Effector memory CD8-positive, alpha-beta T cell (primary cell): Measurements from ENCODE around the gene PKD1.

ENCODE experiments used
- ATAC-seq: fragments of 150-1000 bp; cut with Tn5 transposase; replicated peaks from 2 replicates; pipeline ENCODE4 v1.10.0; 2021; ENCODE audit warnings: mild to moderate bottlenecking, moderate library complexity
- DNase-seq, 3 experiments: peaks; one replicate each; pipeline ENCODE4 v3.0.0; 2021
- H3K27ac Mint-ChIP-seq, 2 donors: one replicate each; pipeline ENCODE4 v1.8.0; 2022; ENCODE audit warnings: mild to moderate bottlenecking in 2 of 2, mixed read lengths in 2 of 2, moderate library complexity in 2 of 2
- H3K27me3 Mint-ChIP-seq, 2 donors: one replicate each; pipeline ENCODE4 v1.8.0; 2022; ENCODE audit warnings: mixed read lengths in 2 of 2
- H3K36me3 Mint-ChIP-seq: one replicate; pipeline ENCODE4 v1.8.0; 2022; ENCODE audit warnings: mild to moderate bottlenecking, moderate library complexity, mixed read lengths; ENCODE audit not compliant: insufficient read depth
- H3K4me1 Mint-ChIP-seq, 2 donors: one replicate each; pipeline ENCODE4 v1.8.0; 2022; ENCODE audit warnings: low read depth in 2 of 2, mixed read lengths in 2 of 2
- H3K4me3 Mint-ChIP-seq, 2 donors: one replicate each; pipeline ENCODE4 v1.8.0; 2022; ENCODE audit warnings: mild to moderate bottlenecking in 2 of 2, mixed read lengths in 2 of 2, moderate library complexity in 2 of 2
- H3K9me3 Mint-ChIP-seq, 2 donors: one replicate each; pipeline ENCODE4 v1.8.0; 2022; ENCODE audit warnings: mixed read lengths in 2 of 2

The PKD1 gene

GRCh38 chr16:2093793-2094192 is 41.9 kb downstream of the PKD1 start:
- no peaks in the 10 kb centered on the region for H3K27me3 Mint-ChIP-seq
- no peaks in the 10 kb centered on the region for H3K9me3 Mint-ChIP-seq
- H3K27ac Mint-ChIP-seq = no peak overlapping the region
- H3K4me3 Mint-ChIP-seq = no peak overlapping the region
- no peaks in the 10 kb centered on the region for H3K4me1 Mint-ChIP-seq
- peaks cover 5% of the 10 kb centered on the region for H3K36me3 Mint-ChIP-seq
- DNase-seq (no peak), ATAC-seq (no peak)

DNA sequence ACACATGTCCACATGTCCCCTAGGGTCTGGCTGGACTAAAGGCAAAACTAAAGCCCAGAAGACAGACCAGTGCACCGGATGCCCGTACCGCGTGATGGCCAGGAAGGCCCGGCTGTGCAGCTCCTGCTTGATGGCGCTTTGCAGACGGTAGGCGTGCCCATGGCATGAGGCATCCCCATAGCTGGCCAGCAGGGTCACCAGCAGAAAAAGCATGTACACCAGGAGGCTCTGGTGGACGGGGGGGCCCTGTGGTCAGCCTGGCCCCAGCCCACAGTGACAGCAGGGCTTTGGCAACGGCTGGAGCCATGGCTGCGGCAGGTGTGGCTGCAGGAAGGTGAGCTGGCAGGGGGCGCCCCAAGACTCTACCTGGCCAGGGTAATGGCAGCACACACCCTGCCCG is 42.8 kb downstream of the PKD1 start:
- Mint-ChIP-seq H3K9me3 (no peaks in the 10 kb centered on the region), H3K27ac (no peak overlapping the region), H3K27me3 (no peaks in the 10 kb centered on the region), H3K4me1 (no peaks in the 10 kb centered on the region), H3K36me3 (peaks cover 5% of the 10 kb centered on the region), H3K4me3 (no peak overlapping the region)
- ATAC-seq (no peak), DNase-seq (no peak)

GRCh38 chr16:2092256-2092620 is 43.5 kb downstream of the PKD1 start:
- H3K9me3 Mint-ChIP-seq = no peaks in the 10 kb centered on the region
- H3K36me3 Mint-ChIP-seq = peaks cover 5% of the 10 kb centered on the region
- DNase-seq = no peak
- no peak overlapping the region for H3K27ac Mint-ChIP-seq
- no peaks in the 10 kb centered on the region for H3K27me3 Mint-ChIP-seq
- H3K4me3 Mint-ChIP-seq = no peak overlapping the region
- no peaks in the 10 kb centered on the region for H3K4me1 Mint-ChIP-seq
- no peak for ATAC-seq

GRCh38 chr16:2091547-2092255 is 44.0 kb downstream of the PKD1 start:
- DNase-seq (no peak), ATAC-seq (no peak)
- Mint-ChIP-seq H3K4me1 (no peaks in the 10 kb centered on the region), H3K9me3 (no peaks in the 10 kb centered on the region), H3K4me3 (no peak overlapping the region), H3K36me3 (peaks cover 10% of the 10 kb centered on the region), H3K27ac (no peak overlapping the region), H3K27me3 (no peaks in the 10 kb centered on the region)

- peak in 2 of 3 experiments; percentile 62 to 69 for DNase-seq
- H3K4me3 Mint-ChIP-seq = no peak overlapping the region
- H3K9me3 Mint-ChIP-seq = no peaks in the 10 kb centered on the region
- H3K27ac Mint-ChIP-seq = no peak overlapping the region
- H3K36me3 Mint-ChIP-seq = peaks cover 10% of the 10 kb centered on the region
- no peaks in the 10 kb centered on the region for H3K27me3 Mint-ChIP-seq
- peak; percentile 87 for ATAC-seq
- no peaks in the 10 kb centered on the region for H3K4me1 Mint-ChIP-seq
Measured at GRCh38 chr16:2090777-2091546, 44.7 kb downstream of the PKD1 start.

- Mint-ChIP-seq H3K36me3 (peaks cover 10% of the 10 kb centered on the region), H3K27ac (no peak overlapping the region), H3K4me3 (no peak overlapping the region)
Measured at GRCh38 chr16:2090481-2090776, 45.3 kb downstream of the PKD1 start.

DNA sequence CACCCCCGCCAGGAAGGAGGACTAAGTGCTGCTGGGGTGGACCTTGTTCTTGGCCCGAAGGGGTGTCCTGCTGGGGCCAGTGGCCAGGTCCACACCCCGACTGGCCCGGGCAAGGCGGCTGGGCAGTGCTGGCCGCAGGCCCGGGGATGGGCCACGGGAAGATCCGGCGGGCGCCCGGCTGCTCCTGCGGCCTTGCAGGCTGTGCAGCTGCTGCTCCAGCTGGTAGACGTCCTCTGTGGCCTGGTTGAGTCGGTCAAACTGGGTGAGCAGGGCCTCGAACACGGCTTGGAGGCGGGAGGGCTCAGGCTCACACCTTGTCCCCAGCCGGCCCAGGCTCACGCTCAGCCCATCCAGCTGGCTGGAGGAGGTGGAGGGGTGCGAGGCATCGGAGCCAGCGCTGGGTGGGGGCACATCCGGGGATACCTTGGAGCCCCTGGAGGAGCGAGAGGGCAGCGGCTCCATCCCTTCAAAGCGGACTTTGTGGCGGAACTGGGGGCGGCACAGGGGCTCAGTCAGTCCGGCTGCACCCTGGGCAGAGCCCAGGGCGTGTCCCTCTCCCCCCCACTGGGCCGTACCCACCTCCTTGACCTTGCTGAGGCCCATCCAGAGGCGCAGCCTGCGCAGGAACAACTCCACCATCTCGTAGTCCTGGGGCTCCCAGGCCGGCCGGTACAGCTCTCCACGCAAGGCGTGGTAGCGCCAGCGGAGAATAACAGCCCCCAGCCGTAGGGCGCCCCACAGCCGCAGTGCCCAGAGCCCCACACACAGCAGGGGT is 45.8 kb downstream of the PKD1 start:
- Mint-ChIP-seq H3K36me3 (peaks cover 6% of the 10 kb centered on the region), H3K27me3 (no peaks in the 10 kb centered on the region), H3K4me1 (no peaks in the 10 kb centered on the region), H3K9me3 (no peaks in the 10 kb centered on the region), H3K4me3 (peak overlapping the region in 1 of 2 donors; percentile 12), H3K27ac (no peak overlapping the region)
- ATAC-seq (no peak), DNase-seq (no peak)

More at GRCh38 chr16:2090481-2090776, 45.3 kb downstream of the PKD1 start:
- no peaks in the 10 kb centered on the region for H3K9me3 Mint-ChIP-seq
- no peaks in the 10 kb centered on the region for H3K27me3 Mint-ChIP-seq
- H3K4me1 Mint-ChIP-seq = no peaks in the 10 kb centered on the region
- DNase-seq (no peak), ATAC-seq (no peak)

DNA sequence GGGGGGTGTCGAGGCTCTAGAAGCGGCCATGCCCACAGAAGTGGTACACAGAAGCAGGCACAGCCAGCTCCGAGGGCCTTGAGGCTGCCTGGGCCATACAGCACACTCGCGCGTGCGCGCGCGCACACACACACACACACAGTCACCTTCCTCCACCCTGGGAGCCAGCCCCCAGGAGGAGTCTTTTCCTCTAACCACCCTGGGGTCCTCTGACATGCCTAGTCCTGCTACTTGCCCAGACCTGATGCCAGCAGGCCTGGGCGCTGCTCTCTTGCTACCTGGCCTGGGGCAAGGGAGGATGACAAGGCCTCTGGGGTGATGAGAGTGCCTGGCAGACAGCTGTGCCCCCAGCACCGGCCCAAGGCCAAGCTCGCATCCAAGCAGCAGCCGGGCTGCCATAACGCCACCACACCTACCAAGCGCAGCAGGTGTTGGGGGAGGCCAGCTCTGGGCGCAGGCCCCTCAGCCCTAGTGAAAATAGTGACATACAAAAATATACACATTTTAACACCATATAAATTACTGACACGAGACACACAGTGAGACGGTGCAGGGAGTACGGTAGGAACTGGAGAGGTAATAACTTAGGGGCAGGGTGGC is 46.8 kb downstream of the PKD1 start:
- Mint-ChIP-seq H3K27me3 (no peaks in the 10 kb centered on the region), H3K27ac (peak overlapping the region in 1 of 2 donors; percentile 38), H3K4me1 (no peaks in the 10 kb centered on the region), H3K36me3 (peaks cover 11% of the 10 kb centered on the region), H3K4me3 (no peak overlapping the region), H3K9me3 (no peaks in the 10 kb centered on the region)
- no peak for DNase-seq
- no peak for ATAC-seq

DNA sequence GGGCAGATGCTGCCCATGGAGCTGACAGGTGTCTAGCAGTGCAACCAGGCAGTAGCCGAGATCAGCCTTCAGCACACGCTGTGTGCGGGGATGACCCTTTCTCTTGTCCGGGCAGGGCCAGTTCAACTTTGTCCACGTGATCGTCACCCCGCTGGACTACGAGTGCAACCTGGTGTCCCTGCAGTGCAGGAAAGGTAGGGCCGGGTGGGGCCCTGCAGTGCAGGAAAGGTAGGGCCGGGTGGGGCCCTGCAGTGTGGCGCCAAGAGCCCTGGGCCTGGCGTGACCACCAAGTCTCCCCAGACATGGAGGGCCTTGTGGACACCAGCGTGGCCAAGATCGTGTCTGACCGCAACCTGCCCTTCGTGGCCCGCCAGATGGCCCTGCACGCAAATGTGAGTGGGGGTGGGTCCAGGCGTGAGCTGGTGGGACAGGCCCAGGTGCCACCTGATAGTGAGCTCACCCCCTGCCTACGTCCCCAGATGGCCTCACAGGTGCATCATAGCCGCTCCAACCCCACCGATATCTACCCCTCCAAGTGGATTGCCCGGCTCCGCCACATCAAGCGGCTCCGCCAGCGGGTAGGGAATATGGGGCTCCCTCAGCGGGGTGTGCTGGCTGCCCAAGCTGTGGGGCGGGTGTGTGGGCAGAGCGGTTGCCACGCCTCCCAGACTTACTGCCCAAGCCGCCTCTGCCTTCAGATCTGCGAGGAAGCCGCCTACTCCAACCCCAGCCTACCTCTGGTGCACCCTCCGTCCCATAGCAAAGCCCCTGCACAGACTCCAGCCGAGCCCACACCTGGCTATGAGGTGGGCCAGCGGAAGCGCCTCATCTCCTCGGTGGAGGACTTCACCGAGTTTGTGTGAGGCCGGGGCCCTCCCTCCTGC is 47.7 kb downstream of the PKD1 start:
- Mint-ChIP-seq H3K9me3 (no peaks in the 10 kb centered on the region), H3K27me3 (no peaks in the 10 kb centered on the region), H3K4me3 (no peak overlapping the region), H3K36me3 (peaks cover 15% of the 10 kb centered on the region), H3K27ac (peak overlapping the region in 1 of 2 donors; percentile 38), H3K4me1 (peaks cover 0 to 2% of the 10 kb centered on the region in 2 donors)
- DNase-seq (no peak), ATAC-seq (no peak)

GRCh38 chr16:2086812-2087747 is 48.6 kb downstream of the PKD1 start:
- DNase-seq (no peak), ATAC-seq (no peak)
- Mint-ChIP-seq H3K27me3 (no peaks in the 10 kb centered on the region), H3K9me3 (no peaks in the 10 kb centered on the region), H3K4me3 (no peak overlapping the region), H3K36me3 (peaks cover 19% of the 10 kb centered on the region), H3K27ac (no peak overlapping the region), H3K4me1 (peaks cover 0 to 2% of the 10 kb centered on the region in 2 donors)

DNA sequence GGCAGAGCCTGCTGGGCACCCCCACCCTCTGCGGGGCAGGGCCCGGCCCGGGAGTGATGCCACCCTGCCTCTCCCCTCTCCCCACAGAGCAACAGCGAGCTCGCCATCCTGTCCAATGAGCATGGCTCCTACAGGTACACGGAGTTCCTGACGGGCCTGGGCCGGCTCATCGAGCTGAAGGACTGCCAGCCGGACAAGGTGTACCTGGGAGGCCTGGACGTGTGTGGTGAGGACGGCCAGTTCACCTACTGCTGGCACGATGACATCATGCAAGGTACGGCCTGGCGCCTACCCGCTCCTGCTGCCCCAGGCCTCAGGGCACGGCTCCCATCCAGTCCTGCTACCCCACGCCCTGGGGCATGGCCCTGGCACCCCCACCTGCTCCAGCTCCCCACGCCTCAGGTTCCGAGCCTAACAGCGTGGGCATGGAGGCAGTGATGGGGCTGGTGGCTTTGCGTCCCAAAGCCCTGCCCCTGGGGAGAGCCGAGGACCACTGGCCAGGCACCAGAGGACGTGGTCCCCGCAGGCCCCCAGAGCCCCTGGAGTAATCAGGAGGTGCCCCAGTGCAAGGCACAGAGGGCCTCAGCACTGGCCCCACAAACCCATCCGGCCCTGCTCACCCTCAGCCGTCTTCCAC is 49.5 kb downstream of the PKD1 start:
- Mint-ChIP-seq H3K27ac (no peak overlapping the region), H3K4me1 (peaks cover 0 to 2% of the 10 kb centered on the region in 2 donors), H3K4me3 (no peak overlapping the region), H3K9me3 (no peaks in the 10 kb centered on the region), H3K27me3 (no peaks in the 10 kb centered on the region), H3K36me3 (peaks cover 20% of the 10 kb centered on the region)
- DNase-seq (no peak), ATAC-seq (no peak)

DNA sequence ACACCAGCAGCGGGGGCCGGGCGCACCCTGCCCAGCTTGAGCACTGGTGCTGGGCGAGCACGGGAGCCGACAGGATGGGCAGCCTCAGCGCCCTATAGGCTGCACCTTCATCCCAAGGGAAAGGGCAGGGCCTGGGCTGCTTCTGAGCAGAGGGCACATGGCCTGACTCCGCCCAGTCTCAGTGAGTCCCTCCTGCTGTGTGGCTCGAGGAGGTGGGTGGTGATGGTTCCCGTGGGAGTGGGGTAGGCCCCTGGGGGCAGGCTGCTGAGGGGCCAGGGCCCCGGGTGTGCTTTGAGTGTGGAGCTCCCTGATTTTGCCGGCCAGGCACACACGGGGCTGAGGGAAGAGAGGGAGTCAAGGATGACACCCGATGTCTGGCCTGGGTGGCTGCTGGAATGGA is 50.0 kb downstream of the PKD1 start:
- DNase-seq (no peak), ATAC-seq (no peak)
- Mint-ChIP-seq H3K27me3 (no peaks in the 10 kb centered on the region), H3K9me3 (no peaks in the 10 kb centered on the region), H3K4me1 (peaks cover 0 to 2% of the 10 kb centered on the region in 2 donors), H3K27ac (no peak overlapping the region), H3K4me3 (no peak overlapping the region), H3K36me3 (peaks cover 20% of the 10 kb centered on the region)
